OCI-LY7 (cell line): ENCODE measurements around the gene MOB1B. TPM values are rescaled to one million over a fixed set of nuclear protein-coding genes. Genes with fewer than 3 reads are reported as not detected.

Experiments used
- BruUV-seq: library from RNA; stranded (reverse); fragments of 400-500 nt; replicated peaks from 2 replicates; lab custom pipeline; 2021; lab: Mats Ljungman, UMichigan
- CTCF ChIA-PET: fragments of 300-600 bp; sonication (Branson Sonifier 250); formaldehyde crosslinking; loops from one replicate; lab custom pipeline; 2022; ENCODE audit warnings: antibody characterized with exemption; ENCODE audit not compliant: unreplicated experiment; lab: Charles Lee
- POLR2A ChIA-PET: fragments of 300-600 bp; sonication (Branson Sonifier 250); formaldehyde crosslinking; loops from one replicate; lab custom pipeline; 2022; ENCODE audit warnings: antibody characterized with exemption; lab: Charles Lee
- DNase-seq: peaks from one replicate; pipeline ENCODE4 v3.0.0-alpha.2; 2015; ENCODE audit warnings: low spot score
- H2AFZ ChIP-seq: fragments of 200-600 bp; sonication (generic), shearing (Covaris generic); 2 replicates; pipeline ENCODE4 v1.6.1; 2014; ENCODE audit warnings: mild to moderate bottlenecking, antibody characterized with exemption, low read length, moderate library complexity
- H3K27ac ChIP-seq: fragments of 200-600 bp; sonication (generic); 2 replicates; pipeline ENCODE4 v1.5.1; 2014; ENCODE audit warnings: mixed run types, low read depth, mild to moderate bottlenecking, moderate library complexity, low read length, inconsistent platforms; ENCODE audit not compliant: poor library complexity, severe bottlenecking
- H3K36me3 ChIP-seq: fragments of 200-600 bp; sonication (generic); 2 replicates; pipeline ENCODE4 v1.6.1; 2014; ENCODE audit warnings: mild to moderate bottlenecking, antibody characterized with exemption, low read length, moderate library complexity, mixed read lengths; ENCODE audit not compliant: insufficient read depth
- H3K4me1 ChIP-seq: fragments of 200-600 bp; sonication (generic); 2 replicates; pipeline ENCODE4 v1.5.1; 2014; ENCODE audit warnings: mild to moderate bottlenecking, low read length; ENCODE audit not compliant: insufficient read depth, poor library complexity, severe bottlenecking
- H3K4me2 ChIP-seq: fragments of 200-600 bp; sonication (generic); 2 replicates; pipeline ENCODE4 v1.6.1; 2014; ENCODE audit warnings: mild to moderate bottlenecking, low read length
- H3K4me3 ChIP-seq: fragments of 200-600 bp; sonication (generic); 2 replicates; pipeline ENCODE4 v1.5.1; 2014; ENCODE audit warnings: mild to moderate bottlenecking, low read depth, low read length; ENCODE audit not compliant: poor library complexity, severe bottlenecking
- H3K79me2 ChIP-seq: fragments of 200-600 bp; sonication (generic); 2 replicates; pipeline ENCODE4 v1.6.1; 2016; ENCODE audit warnings: low read depth, mild to moderate bottlenecking, low read length, moderate library complexity, mixed read lengths; ENCODE audit not compliant: insufficient read depth
- H3K9me2 ChIP-seq: fragments of 200-600 bp; sonication (generic); 2 replicates; pipeline ENCODE4 v1.6.1; 2016; ENCODE audit warnings: mild to moderate bottlenecking, low read length, mixed read lengths; ENCODE audit not compliant: insufficient read depth
- H3K9me3 ChIP-seq: fragments of 200-600 bp; sonication (generic); 2 replicates; pipeline ENCODE4 v1.6.1; 2014; ENCODE audit warnings: mild to moderate bottlenecking, mixed run types, low read length, mixed read lengths
- H4K20me1 ChIP-seq: fragments of 200-600 bp; sonication (generic); 2 replicates; pipeline ENCODE4 v1.6.1; 2014; ENCODE audit warnings: mild to moderate bottlenecking, antibody characterized with exemption, low read length, moderate library complexity, mixed read lengths; ENCODE audit not compliant: insufficient read depth
- EZH2phosphoT487 ChIP-seq: fragments of 200-600 bp; sonication (generic); IDR thresholded peaks from 2 replicates; pipeline ENCODE4 v1.6.1; 2018; ENCODE audit warnings: low read depth, borderline replicate concordance, mild to moderate bottlenecking, mixed run types, antibody characterized with exemption, low read length, moderate library complexity, mixed read lengths
- intact Hi-C: fragments of 100-400 bp; cut with micrococcal nuclease; formaldehyde crosslinking; loops from one replicate; pipeline ENCODE4 v1.10.0; 2022; ENCODE audit not compliant: unreplicated experiment
- total RNA-seq, 2 experiments: library from RNA; depleted of rRNA in 1 of 2; stranded (reverse); fragments of >200 nt in 1 of 2; shearing (Covaris generic) in 1 of 2; gene quantifications; 2 replicates each; pipeline ENCODE4 v1.2.3, GENCODE V29; 2014 to 2022
- TF ChIP-seq, protein P1 (sequence below): fragments of 200-600 bp; sonication (generic); conservative IDR thresholded peaks from 2 replicates; pipeline ENCODE4 v1.5.1; 2014; ENCODE audit warnings: mild to moderate bottlenecking, antibody characterized with exemption, low read length, moderate library complexity, mixed read lengths

MOB1B gene
- total RNA-seq, 2 experiments from 2014 or later: 4.7 to 22.4 TPM

DNA sequence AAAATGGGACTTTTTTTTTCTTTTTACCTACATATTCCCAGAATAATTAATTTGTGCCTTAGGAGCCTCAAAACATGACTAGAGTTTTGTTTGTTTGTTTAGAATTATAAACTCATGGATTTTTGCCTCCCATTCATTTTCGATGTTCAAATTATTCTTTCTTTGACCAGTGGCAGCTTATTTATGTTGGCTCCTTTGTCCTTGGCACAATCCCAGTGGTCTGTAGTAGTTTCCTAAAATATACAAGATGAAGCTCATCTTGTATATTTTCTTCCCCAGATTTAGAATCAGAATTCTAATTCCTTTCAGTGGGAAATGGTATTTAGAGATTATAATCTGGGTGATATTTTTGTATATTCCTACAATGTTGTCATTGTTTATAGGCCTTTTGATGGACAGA is 118.4 kb downstream of the MOB1B start:
- Histone ChIP-seq H3K4me2 (no peak overlapping the region), H3K79me2 (peaks cover 83% of the 10 kb centered on the region), H4K20me1 (no peaks in the 10 kb centered on the region), H3K9me3 (no peaks in the 10 kb centered on the region), H3K4me1 (no peaks in the 10 kb centered on the region), H2AFZ (no peak overlapping the region), H3K9me2 (no peaks in the 10 kb centered on the region), H3K27ac (no peak overlapping the region), H3K4me3 (no peak overlapping the region), H3K36me3 (peaks cover 77% of the 10 kb centered on the region)
- intact Hi-C loops: loop anchor here (5.0 kb wide), 1 partner anchor 418 kb away; no protein-coding TSS in a partner anchor
- no TSS peak for BruUV-seq
- no peak for TF ChIP-seq EZH2phosphoT487
- TF ChIP-seq, protein P1, sequence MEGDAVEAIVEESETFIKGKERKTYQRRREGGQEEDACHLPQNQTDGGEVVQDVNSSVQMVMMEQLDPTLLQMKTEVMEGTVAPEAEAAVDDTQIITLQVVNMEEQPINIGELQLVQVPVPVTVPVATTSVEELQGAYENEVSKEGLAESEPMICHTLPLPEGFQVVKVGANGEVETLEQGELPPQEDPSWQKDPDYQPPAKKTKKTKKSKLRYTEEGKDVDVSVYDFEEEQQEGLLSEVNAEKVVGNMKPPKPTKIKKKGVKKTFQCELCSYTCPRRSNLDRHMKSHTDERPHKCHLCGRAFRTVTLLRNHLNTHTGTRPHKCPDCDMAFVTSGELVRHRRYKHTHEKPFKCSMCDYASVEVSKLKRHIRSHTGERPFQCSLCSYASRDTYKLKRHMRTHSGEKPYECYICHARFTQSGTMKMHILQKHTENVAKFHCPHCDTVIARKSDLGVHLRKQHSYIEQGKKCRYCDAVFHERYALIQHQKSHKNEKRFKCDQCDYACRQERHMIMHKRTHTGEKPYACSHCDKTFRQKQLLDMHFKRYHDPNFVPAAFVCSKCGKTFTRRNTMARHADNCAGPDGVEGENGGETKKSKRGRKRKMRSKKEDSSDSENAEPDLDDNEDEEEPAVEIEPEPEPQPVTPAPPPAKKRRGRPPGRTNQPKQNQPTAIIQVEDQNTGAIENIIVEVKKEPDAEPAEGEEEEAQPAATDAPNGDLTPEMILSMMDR: no peak
- POLR2A ChIA-PET: interaction anchor here (0.8 to 1.1 kb wide), 2 partner anchors 24 to 564 kb away, joined by 6 to 8 read pairs; no protein-coding TSS in a partner anchor
- CTCF ChIA-PET: no interaction called here
- DNase-seq: no peak

DNA sequence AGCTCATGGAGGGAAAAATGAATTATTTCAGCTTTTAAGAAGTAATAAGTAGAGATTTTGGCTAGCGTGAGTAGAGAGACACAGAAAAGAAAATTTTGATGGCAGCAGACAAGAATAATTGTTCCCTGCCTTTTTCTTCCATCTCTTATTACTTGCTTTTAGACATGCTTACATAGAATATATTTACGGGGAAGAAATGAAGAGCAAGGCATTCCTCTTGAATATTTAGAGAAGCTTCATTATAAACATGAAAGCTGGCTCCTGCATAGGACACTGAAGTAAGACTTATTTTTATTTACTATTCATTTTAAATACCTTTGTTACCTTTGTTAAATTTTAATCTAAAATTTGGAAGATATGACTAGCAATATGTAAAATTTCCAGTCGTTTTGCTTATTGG is 123.5 kb downstream of the MOB1B start:
- H3K9me3 ChIP-seq: no peaks in the 10 kb centered on the region
- CTCF ChIA-PET: no interaction called here
- no peak for DNase-seq
- H3K4me1 ChIP-seq: no peaks in the 10 kb centered on the region
- no peaks in the 10 kb centered on the region for H3K9me2 ChIP-seq
- intact Hi-C loops: no loop called here
- BruUV-seq: no TSS peak
- no peak overlapping the region for H3K27ac ChIP-seq
- H4K20me1 ChIP-seq: no peaks in the 10 kb centered on the region
- no peak for TF ChIP-seq EZH2phosphoT487
- TF ChIP-seq, protein P1: peak; percentile 7; the same call in 1 of the 2 replicates
- H2AFZ ChIP-seq: no peak overlapping the region
- POLR2A ChIA-PET: interaction anchor here (1.0 to 3.0 kb wide), 4 partner anchors 10 to 207 kb away, joined by 3 to 13 read pairs (median 5); no protein-coding TSS in a partner anchor
- no peak overlapping the region for H3K4me3 ChIP-seq
- no peak overlapping the region for H3K4me2 ChIP-seq
- H3K79me2 ChIP-seq: peaks cover 74% of the 10 kb centered on the region
- peaks cover 98% of the 10 kb centered on the region for H3K36me3 ChIP-seq

DNA sequence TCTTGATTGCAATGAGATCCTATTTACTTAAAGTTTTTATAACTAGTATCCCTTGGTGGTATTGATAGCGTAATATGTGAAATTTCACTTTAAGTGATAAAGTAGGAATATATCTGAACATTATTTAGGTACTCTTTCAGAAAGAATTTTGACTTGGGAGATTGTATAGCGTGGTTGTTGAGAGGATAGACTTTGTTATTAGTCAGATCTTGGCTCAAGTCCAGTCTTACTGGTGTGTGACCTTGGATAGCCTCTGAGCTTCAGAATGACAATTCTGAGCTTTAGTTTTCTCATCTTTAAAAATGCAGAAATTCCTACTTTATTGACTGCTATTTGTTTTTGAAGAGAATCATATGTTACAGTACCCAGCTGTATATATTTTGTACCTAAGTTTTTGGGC is 123.9 kb downstream of the MOB1B start:
- H3K36me3 ChIP-seq: peaks cover 99% of the 10 kb centered on the region
- no peak for TF ChIP-seq EZH2phosphoT487
- TF ChIP-seq, protein P1: no peak
- H3K27ac ChIP-seq: no peak overlapping the region
- no peaks in the 10 kb centered on the region for H3K9me3 ChIP-seq
- H4K20me1 ChIP-seq: no peaks in the 10 kb centered on the region
- no peaks in the 10 kb centered on the region for H3K4me1 ChIP-seq
- no peak overlapping the region for H3K4me3 ChIP-seq
- H3K79me2 ChIP-seq: peaks cover 71% of the 10 kb centered on the region
- DNase-seq: no peak
- CTCF ChIA-PET: no interaction called here
- no peak overlapping the region for H3K4me2 ChIP-seq
- no TSS peak for BruUV-seq
- POLR2A ChIA-PET: interaction anchor here (1.0 to 3.0 kb wide), 4 partner anchors 11 to 207 kb away, joined by 3 to 13 read pairs (median 5); no protein-coding TSS in a partner anchor
- H2AFZ ChIP-seq: no peak overlapping the region
- intact Hi-C loops: no loop called here
- H3K9me2 ChIP-seq: no peaks in the 10 kb centered on the region
